Left lung (tissue), 10 donors: ENCODE data around the gene TMEM164. TPM values are rescaled to one million over a fixed set of nuclear protein-coding genes. Genes with fewer than 3 reads are reported as not detected.
A peak's percentile ranks its signal among the peaks of the same experiment; 100 is the strongest.

ENCODE experiments used
- ATAC-seq: fragments of 200-7000 bp; cut with Tn5 transposase; one replicate; pipeline ENCODE4 v1.9.1; 2020; ENCODE audit warnings: moderate library complexity
- DNase-seq, 4 donors: peaks; one replicate each; pipeline ENCODE4 v3.0.0-alpha.2; 2013 to 2020
- H3K27ac ChIP-seq, 2 donors: fragments of 200-600 bp; sonication (generic) in 1 of 2; one replicate each; pipeline versions ENCODE4 v1.5.0 to v1.8.0; 2020 to 2021
- H3K27me3 ChIP-seq, 2 donors: fragments of 200-600 bp; sonication (generic) in 1 of 2; one replicate each; pipeline versions ENCODE4 v1.5.0 to v1.8.0; 2020 to 2021
- H3K36me3 ChIP-seq, 2 donors: fragments of 200-600 bp; sonication (generic) in 1 of 2; one replicate each; pipeline versions ENCODE4 v1.5.0 to v1.8.0; 2020 to 2021
- H3K4me1 ChIP-seq, 2 donors: fragments of 200-600 bp; one replicate each; pipeline ENCODE4 v1.8.0; 2021
- H3K4me3 ChIP-seq, 2 donors: fragments of 200-600 bp; sonication (generic) in 1 of 2; one replicate each; pipeline versions ENCODE4 v1.5.0 to v1.8.0; 2020 to 2021; ENCODE audit warnings: mild to moderate bottlenecking in 1 of 2
- H3K9me3 ChIP-seq, 2 donors: fragments of 200-600 bp; sonication (generic) in 1 of 2; one replicate each; pipeline versions ENCODE4 v1.5.0 to v1.8.0; 2020 to 2021
- intact Hi-C, 2 donors: fragments of 100-400 bp; cut with DNase I; formaldehyde crosslinking; loops; one replicate each; pipeline versions ENCODE4 v1.11.2 to v1.14.2; 2022
- polyA plus RNA-seq, 6 donors: library from polyadenylated mRNA; unstranded; fragments of 120-200 nt; gene quantifications; one replicate each; pipeline ENCODE4 v1.2.1, GENCODE V29; 2013; ENCODE audit not compliant: insufficient read length in 6 of 6
- total RNA-seq, 2 donors: library from RNA; stranded (reverse); fragmentation: NEBNext Ultra II Directional; extraction: Animal tissue kit (Norgen Biotek cat#: 25700); gene quantifications; one replicate each; pipeline ENCODE4 v1.2.1, GENCODE V29; 2021
- TF ChIP-seq, protein P1 (sequence below), 2 donors: fragments of 200-600 bp; sonication (generic) in 1 of 2; IDR thresholded peaks; one replicate each; pipeline versions ENCODE4 v1.5.0 to v1.8.0; 2021; ENCODE audit warnings: antibody characterized with exemption in 2 of 2
- donor health status: DM: no; HTN: yes; CAD: no.
- donor health status: DM: no; HTN: no; CAD: no.

TMEM164 gene
- total and polyA plus RNA-seq, 8 donors = 39.2 to 111 (median 47.0) TPM

DNA sequence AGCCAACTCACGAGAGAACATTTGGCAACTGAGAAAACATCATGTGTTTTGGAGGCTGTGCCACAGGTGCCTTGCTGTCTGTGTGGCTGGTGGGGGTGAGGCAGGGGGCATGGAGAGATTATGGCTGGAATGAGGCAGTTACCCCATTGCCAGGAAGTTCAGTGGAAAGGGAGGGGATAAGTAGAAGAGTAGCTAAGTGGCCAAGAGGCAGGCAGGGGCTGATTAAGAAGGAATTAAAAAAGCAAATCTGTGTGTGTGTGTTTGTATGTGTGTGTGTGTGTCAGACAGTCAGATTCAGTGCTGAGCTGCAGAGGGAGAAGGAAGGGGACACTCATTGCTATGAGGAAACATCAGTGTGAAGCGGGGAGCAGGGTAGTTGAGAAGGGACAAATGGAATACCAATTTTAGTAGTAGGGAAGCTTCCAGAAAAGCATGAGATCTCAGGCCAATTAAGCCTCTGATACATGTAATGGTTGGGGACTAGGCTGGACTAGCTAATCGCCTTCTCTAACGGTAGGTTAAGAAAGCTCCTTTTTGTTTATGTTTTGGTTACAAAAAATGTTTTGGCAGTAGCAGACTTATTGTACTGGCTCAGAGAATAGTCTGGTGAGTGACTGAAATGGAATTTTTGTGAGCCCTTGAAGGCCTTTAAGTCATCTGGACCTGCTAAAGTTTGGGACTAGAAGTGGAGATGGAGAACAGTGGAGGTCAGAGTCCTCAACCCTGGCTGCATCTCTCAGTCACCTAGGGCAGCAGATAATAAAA lies 18.5 kb downstream of the TMEM164 start:
- Histone ChIP-seq H3K4me3 (no peak overlapping the region), H3K27ac (no peak overlapping the region), H3K4me1 (peaks cover 0 to 2% of the 10 kb centered on the region in 2 donors), H3K9me3 (no peaks in the 10 kb centered on the region), H3K27me3 (no peaks in the 10 kb centered on the region), H3K36me3 (peaks cover 0 to 5% of the 10 kb centered on the region in 2 donors)
- TF ChIP-seq, protein P1, sequence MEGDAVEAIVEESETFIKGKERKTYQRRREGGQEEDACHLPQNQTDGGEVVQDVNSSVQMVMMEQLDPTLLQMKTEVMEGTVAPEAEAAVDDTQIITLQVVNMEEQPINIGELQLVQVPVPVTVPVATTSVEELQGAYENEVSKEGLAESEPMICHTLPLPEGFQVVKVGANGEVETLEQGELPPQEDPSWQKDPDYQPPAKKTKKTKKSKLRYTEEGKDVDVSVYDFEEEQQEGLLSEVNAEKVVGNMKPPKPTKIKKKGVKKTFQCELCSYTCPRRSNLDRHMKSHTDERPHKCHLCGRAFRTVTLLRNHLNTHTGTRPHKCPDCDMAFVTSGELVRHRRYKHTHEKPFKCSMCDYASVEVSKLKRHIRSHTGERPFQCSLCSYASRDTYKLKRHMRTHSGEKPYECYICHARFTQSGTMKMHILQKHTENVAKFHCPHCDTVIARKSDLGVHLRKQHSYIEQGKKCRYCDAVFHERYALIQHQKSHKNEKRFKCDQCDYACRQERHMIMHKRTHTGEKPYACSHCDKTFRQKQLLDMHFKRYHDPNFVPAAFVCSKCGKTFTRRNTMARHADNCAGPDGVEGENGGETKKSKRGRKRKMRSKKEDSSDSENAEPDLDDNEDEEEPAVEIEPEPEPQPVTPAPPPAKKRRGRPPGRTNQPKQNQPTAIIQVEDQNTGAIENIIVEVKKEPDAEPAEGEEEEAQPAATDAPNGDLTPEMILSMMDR (IDR thresholded peaks at IDR 0.05) = no peak
- ATAC-seq = peak; percentile 43
- intact Hi-C loops = no loop called here
- DNase-seq = no peak

DNA sequence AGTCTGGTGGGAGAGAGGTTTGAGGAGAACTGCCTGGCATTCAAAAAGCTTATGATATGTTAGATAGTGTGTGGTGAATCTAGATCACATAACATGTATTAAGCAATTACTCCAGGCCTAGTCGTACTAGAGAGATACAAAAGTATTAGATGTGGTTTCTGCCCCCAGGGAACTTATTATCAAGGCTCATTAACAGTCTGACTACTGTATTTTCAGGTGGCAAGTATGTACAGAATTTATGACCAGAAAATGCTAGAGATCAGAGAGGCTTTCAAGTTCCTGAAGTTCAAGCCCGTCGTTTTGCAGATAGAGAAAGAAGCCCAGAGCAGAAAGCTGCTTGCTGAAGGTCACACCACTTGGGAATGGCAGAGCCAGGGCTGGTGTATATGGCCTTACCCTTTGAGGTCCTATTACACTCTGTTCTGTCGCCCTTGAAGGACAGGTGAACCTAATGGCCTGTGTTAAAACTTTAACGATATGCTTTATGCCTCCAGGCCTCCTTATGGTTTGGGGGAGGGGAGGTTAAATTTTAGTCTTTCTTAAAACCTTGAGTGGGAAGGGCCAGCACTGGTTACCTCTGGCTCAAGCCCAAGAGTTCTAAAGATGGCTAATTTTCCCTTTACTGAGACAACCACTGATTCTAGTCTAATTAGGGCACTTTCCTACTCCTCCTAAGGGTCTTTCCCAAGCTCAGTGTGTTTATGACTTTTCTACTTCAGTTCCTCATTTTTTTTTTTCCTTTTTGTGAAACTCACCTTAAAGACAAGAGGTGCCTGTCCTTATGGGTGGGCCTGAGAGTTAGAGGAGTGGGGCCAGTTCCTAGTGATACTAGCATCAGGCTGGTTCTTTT lies 19.9 kb downstream of the TMEM164 start:
- no peaks in the 10 kb centered on the region for H3K9me3 ChIP-seq
- H3K27me3 ChIP-seq = no peaks in the 10 kb centered on the region
- peaks cover 0 to 9% of the 10 kb centered on the region in 2 donors for H3K4me1 ChIP-seq
- DNase-seq (no peak), ATAC-seq (no peak)
- TF ChIP-seq, protein P1 (IDR thresholded peaks at IDR 0.05) = no peak
- peaks cover 0 to 5% of the 10 kb centered on the region in 2 donors for H3K36me3 ChIP-seq
- H3K27ac ChIP-seq = no peak overlapping the region
- no peak overlapping the region for H3K4me3 ChIP-seq
- intact Hi-C loops = no loop called here

DNA sequence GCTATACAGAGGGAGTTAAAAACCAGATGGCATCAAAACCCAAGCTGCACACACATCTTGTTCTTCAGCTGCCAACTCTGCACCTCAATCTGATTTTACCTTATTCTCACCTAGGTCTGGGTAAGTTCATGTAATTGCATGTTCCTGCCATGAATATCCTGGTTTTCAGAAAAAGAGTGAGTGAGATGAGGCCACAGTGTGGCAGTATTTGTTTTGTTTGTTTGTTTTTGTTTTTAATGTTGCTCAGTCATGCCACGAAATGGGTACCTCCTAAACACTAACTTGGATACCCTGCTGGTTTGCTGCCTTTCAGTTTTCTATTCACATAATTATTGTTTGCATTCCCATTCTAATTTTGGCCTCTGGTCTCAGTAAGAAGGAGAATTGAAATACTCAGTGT lies 22.5 kb downstream of the TMEM164 start:
- peaks cover 0 to 4% of the 10 kb centered on the region in 2 donors for H3K27me3 ChIP-seq
- TF ChIP-seq, protein P1 (IDR thresholded peaks at IDR 0.05) = no peak
- DNase-seq (no peak), ATAC-seq (no peak)
- peak overlapping the region; percentile 4 to 67 for H3K27ac ChIP-seq
- peaks cover 0 to 5% of the 10 kb centered on the region in 2 donors for H3K36me3 ChIP-seq
- peaks cover 0 to 9% of the 10 kb centered on the region in 2 donors for H3K4me1 ChIP-seq
- no peak overlapping the region for H3K4me3 ChIP-seq
- intact Hi-C loops = no loop called here
- no peaks in the 10 kb centered on the region for H3K9me3 ChIP-seq

DNA sequence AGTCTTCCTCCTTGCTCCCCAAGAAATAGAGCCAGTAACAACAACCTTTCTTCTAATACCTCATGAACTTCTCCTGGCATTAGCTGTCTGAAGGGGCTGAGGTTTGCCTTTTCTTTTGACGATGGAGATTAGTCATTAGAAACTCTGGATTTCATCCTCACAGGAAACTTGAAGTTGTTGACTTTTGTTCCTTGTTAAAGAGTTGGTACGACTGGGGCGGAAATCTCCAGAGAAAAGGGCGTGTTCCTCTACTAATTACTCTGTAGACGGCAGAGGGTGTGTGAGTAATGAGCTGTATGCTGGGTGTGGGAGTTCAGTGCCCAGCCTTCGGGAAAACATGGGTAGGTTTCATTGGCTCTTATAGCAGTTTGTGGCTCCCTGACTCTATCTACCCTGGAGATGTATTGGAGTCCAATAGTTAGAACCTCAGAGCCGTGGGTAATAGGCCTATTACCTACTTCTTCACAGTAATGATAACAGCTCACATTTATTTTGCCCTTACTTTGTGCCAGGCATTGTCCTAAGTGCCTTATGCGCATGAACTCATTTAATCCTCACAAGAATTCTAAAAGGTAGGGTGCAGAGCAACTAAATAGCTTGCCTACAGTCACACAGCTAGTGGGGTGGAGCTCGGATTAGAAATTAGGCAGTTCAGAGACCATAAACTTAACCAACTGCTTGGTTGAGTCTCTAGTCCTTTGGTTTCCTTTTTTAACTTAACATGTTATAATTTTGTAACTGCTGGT lies 23.4 kb downstream of the TMEM164 start:
- Histone ChIP-seq H3K36me3 (peaks cover 0 to 5% of the 10 kb centered on the region in 2 donors), H3K27ac (peak overlapping the region; percentile 58 to 67), H3K4me1 (peaks cover 0 to 9% of the 10 kb centered on the region in 2 donors), H3K27me3 (peaks cover 0 to 4% of the 10 kb centered on the region in 2 donors), H3K9me3 (no peaks in the 10 kb centered on the region), H3K4me3 (no peak overlapping the region)
- TF ChIP-seq, protein P1 (IDR thresholded peaks at IDR 0.05) = no peak
- DNase-seq (peak in 2 of 4 donors; percentile 44 to 61), ATAC-seq (peak; percentile 88)
- intact Hi-C loops = no loop called here
